ENCODE results near the gene HSPA14.
"Not testable (repeated sequence)": the region's sequence is repeated elsewhere in the genome, so short reads cannot be mapped to it uniquely, and the experiment has no call there.

The HSPA14 gene

GRCh38 chr10:14891151-14891550, 53.0 kb downstream of the HSPA14 start:
- DNase-seq, result no peak

GRCh38 chr10:14904316-14904732, 66.2 kb downstream of the HSPA14 start:
- DNase-seq, result no peak

GRCh38 chr10:14904864-14905263, 66.8 kb downstream of the HSPA14 start:
- no peak for DNase-seq

- DNase-seq, result no peak
Measured at GRCh38 chr10:14905890-14906289, 67.8 kb downstream of the HSPA14 start.

GRCh38 chr10:14906765-14907164, 68.7 kb downstream of the HSPA14 start:
- no peak for DNase-seq

GRCh38 chr10:14907591-14907990, 69.5 kb downstream of the HSPA14 start:
- not testable (repeated sequence) for DNase-seq

GRCh38 chr10:14909101-14909500, 71.0 kb downstream of the HSPA14 start:
- DNase-seq, result no peak

- DNase-seq, result no peak
Measured at GRCh38 chr10:14910953-14911352, 72.8 kb downstream of the HSPA14 start.

GRCh38 chr10:14911801-14912200, 73.7 kb downstream of the HSPA14 start:
- DNase-seq, result no peak

- DNase-seq, result no peak
Measured at GRCh38 chr10:14916600-14916999, 78.5 kb downstream of the HSPA14 start.

- DNase-seq, result no peak
Measured at GRCh38 chr10:14917827-14918226, 79.7 kb downstream of the HSPA14 start.

GRCh38 chr10:14918964-14919363, 80.9 kb downstream of the HSPA14 start:
- no peak for DNase-seq

Data from NCI-H1417 treated with DMSO at 0.1 percent for 48 hours (cell line).